HepG2 (cell line): Measurements from ENCODE around the gene PRRT1B. TPM values are rescaled to one million over a fixed set of nuclear protein-coding genes. Genes with fewer than 3 reads are reported as not detected.

ENCODE experiments used
- KAT8 ChIP-seq: IDR thresholded peaks from 2 replicates; pipeline ENCODE4 v1.6.1; 2016; ENCODE audit warnings: missing genetic modification reagents, missing compliant biosample characterization
- KLF16 ChIP-seq, 2 experiments: sonication (generic) in 1 of 2; formaldehyde crosslinking in 1 of 2; IDR thresholded peaks; 2 replicates each; pipeline versions ENCODE4 v1.6.1 to v1.8.0; 2016 to 2023; ENCODE audit warnings: missing genetic modification reagents in 2 of 2, missing compliant biosample characterization in 1 of 2
- MIXL1 ChIP-seq: IDR thresholded peaks from 2 replicates; pipeline ENCODE4 v1.6.1; 2016
- NCOA5 ChIP-seq: sonication (generic); formaldehyde crosslinking; IDR thresholded peaks from 2 replicates; pipeline ENCODE4 v1.4.0; 2020; ENCODE audit warnings: missing genetic modification reagents
- PHB2 ChIP-seq: fragments of 450-650 bp; IDR thresholded peaks from 2 replicates; pipeline ENCODE4 v1.6.1; 2018; ENCODE audit not compliant: partially characterized antibody
- RARA ChIP-seq: IDR thresholded peaks from 2 replicates; pipeline ENCODE4 v1.6.1; 2016; ENCODE audit warnings: missing genetic modification reagents, missing compliant biosample characterization
- RXRA ChIP-seq: sonication (generic); formaldehyde crosslinking; IDR thresholded peaks from 2 replicates; pipeline ENCODE4 v1.5.1; 2020; ENCODE audit warnings: missing genetic modification reagents
- SIN3B ChIP-seq: fragments of 150-350 bp; IDR thresholded peaks from 2 replicates; pipeline ENCODE4 v1.6.1; 2014; ENCODE audit warnings: low read length
- SP140L ChIP-seq: sonication (generic); formaldehyde crosslinking; IDR thresholded peaks from 2 replicates; pipeline ENCODE4 v1.4.0; 2020; ENCODE audit warnings: missing genetic modification reagents, borderline replicate concordance
- SYNCRIP ChIP-seq: fragments of 200-400 bp; formaldehyde crosslinking; IDR thresholded peaks from 2 replicates; pipeline ENCODE4 v1.6.1; 2018; ENCODE audit warnings: mild to moderate bottlenecking, low read depth, low read length; ENCODE audit not compliant: insufficient read depth
- THRA ChIP-seq: sonication (generic); formaldehyde crosslinking; IDR thresholded peaks from 2 replicates; pipeline ENCODE4 v1.4.0; 2020; ENCODE audit warnings: missing genetic modification reagents, borderline replicate concordance
- TRIM22 ChIP-seq: fragments of 450-650 bp; IDR thresholded peaks from 2 replicates; pipeline ENCODE4 v1.6.1; 2017
- ZBTB1 ChIP-seq: sonication (generic); formaldehyde crosslinking; IDR thresholded peaks from 2 replicates; pipeline ENCODE4 v1.4.0; 2020; ENCODE audit warnings: missing genetic modification reagents, borderline replicate concordance
- ZBTB42 ChIP-seq: sonication (generic); formaldehyde crosslinking; IDR thresholded peaks from 2 replicates; pipeline ENCODE4 v1.5.0; 2020; ENCODE audit warnings: mild to moderate bottlenecking, missing genetic modification reagents
- ZNF317 ChIP-seq: sonication (generic); formaldehyde crosslinking; IDR thresholded peaks from 2 replicates; pipeline ENCODE4 v1.5.0; 2020; ENCODE audit warnings: mild to moderate bottlenecking, missing genetic modification reagents
- ZNF333 ChIP-seq: sonication (generic); formaldehyde crosslinking; IDR thresholded peaks from 2 replicates; pipeline ENCODE4 v1.4.0; 2020; ENCODE audit warnings: mild to moderate bottlenecking, missing genetic modification reagents, borderline replicate concordance
- ZNF432 ChIP-seq: sonication (generic); formaldehyde crosslinking; IDR thresholded peaks from 2 replicates; pipeline ENCODE4 v1.5.0; 2020; ENCODE audit warnings: missing genetic modification reagents, mild to moderate bottlenecking, borderline replicate concordance
- ZNF607 ChIP-seq: sonication (generic); formaldehyde crosslinking; IDR thresholded peaks from 2 replicates; pipeline ENCODE4 v1.5.1; 2020; ENCODE audit warnings: missing genetic modification reagents, mild to moderate bottlenecking, borderline replicate concordance
- polyA plus RNA-seq, 8 experiments: library from polyadenylated mRNA; depleted of rRNA in 3 of 8; stranded (reverse) in 7 of 8; unstranded in 1 of 8; fragments of >200 nt; fragmentation: Illumina TruSeq in 4 of 8; extraction: Trizol in 4 of 8; gene quantifications; 2 replicates each; pipeline versions ENCODE4 v1.2.1 to v1.2.3, GENCODE V29; 2011 to 2016; ENCODE audit warnings: low read depth in 4 of 8, missing spikeins in 1 of 8, mixed read lengths in 1 of 8; ENCODE audit not compliant: insufficient read depth in 1 of 8
- total RNA-seq, 5 experiments: library from RNA; depleted of rRNA; stranded (reverse); fragments of >200 nt; fragmentation: Illumina TruSeq; extraction: Trizol; gene quantifications; 2 replicates each; pipeline ENCODE4 v1.2.3, GENCODE V29; 2016; ENCODE audit warnings: low read depth in 1 of 5
- TF ChIP-seq, protein P1 (sequence below): sonication (generic); formaldehyde crosslinking; conservative IDR thresholded peaks from 2 replicates; pipeline ENCODE4 v1.4.0; 2020; ENCODE audit warnings: missing genetic modification reagents
- TF ChIP-seq, protein P2 (sequence below): IDR thresholded peaks from 2 replicates; pipeline ENCODE4 v1.6.1; 2016; ENCODE audit warnings: missing compliant biosample characterization, missing genetic modification reagents, borderline replicate concordance
- TF ChIP-seq, protein P3 (sequence below): sonication (generic); formaldehyde crosslinking; IDR thresholded peaks from 2 replicates; pipeline ENCODE4 v1.8.0; 2022; ENCODE audit warnings: missing genetic modification reagents, mild to moderate bottlenecking, moderate library complexity, borderline replicate concordance
- TF ChIP-seq, protein P4 (sequence below): sonication (generic); formaldehyde crosslinking; IDR thresholded peaks from 2 replicates; pipeline ENCODE4 v1.4.0; 2020; ENCODE audit warnings: missing genetic modification reagents

PRRT1B gene
- total and polyA plus RNA-seq, 2 of the 13 experiments (the other 11 are each of a cell fraction or from before 2014, with no cell fraction given): not detected

DNA sequence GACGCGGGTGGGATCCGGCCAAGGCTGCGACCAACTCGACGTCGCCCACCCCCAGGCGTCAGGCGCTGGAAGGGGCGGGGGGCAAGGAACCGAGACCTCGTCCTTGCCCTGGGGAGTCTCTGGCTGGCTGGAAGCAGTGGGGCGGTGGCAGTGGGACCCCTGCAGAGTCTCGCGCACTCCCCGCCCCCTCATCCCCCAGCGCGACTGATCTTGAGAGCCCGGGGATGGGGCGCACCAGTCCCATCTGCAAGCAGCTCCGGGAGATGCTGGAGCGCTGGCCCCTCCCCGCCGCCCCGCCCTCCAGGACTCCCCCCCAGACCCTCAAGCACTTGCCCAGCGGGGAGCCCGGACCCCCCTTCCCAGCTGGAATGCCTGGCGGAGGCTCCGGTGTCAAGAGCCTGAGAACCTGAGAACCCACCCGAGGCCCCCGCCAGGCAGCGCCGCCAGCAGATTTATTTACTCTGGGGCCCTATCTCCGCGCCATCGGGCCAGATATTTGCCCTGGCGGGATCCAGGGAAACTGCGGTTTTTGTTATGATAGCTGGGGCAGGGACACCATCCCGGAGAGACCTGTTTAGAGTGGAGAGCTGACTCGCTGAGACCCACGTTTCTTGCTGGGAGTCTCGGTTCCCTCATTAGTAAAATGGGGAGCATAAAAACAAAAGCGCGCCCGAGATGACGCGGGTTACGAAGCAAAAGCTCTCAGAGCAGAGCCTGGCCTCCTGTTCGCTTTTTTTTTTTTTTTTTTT is 1.2 kb downstream of the PRRT1B start (continued):
- TF ChIP-seq, protein P1, sequence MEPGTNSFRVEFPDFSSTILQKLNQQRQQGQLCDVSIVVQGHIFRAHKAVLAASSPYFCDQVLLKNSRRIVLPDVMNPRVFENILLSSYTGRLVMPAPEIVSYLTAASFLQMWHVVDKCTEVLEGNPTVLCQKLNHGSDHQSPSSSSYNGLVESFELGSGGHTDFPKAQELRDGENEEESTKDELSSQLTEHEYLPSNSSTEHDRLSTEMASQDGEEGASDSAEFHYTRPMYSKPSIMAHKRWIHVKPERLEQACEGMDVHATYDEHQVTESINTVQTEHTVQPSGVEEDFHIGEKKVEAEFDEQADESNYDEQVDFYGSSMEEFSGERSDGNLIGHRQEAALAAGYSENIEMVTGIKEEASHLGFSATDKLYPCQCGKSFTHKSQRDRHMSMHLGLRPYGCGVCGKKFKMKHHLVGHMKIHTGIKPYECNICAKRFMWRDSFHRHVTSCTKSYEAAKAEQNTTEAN: no peak
- TF ChIP-seq PHB2 (no peak), ZNF333 (CRISPR knock-in tag) (no peak), THRA (0 out of 2 replicates have a peak, but pooled peaks have one; percentile 30), RARA (CRISPR knock-in tag) (peak; percentile 46), ZBTB1 (CRISPR knock-in tag) (no peak), TRIM22 (no peak), ZNF607 (CRISPR knock-in tag) (no peak), SIN3B (no peak), ZNF317 (CRISPR knock-in tag) (0 out of 2 replicates have a peak, but pooled peaks have one; percentile 19), SP140L (CRISPR knock-in tag) (no peak), RXRA (no peak; the same call in none of the 2 replicates), MIXL1 (CRISPR knock-in tag) (no peak), ZBTB42 (CRISPR knock-in tag) (no peak), NCOA5 (no peak), KLF16 (CRISPR knock-in tag; IDR thresholded peaks at IDR 0.05) (peak in 1 of 2 experiments; percentile 23; a peak in 1 of 4 replicates), KAT8 (no peak), SYNCRIP (no peak), ZNF432 (CRISPR knock-in tag) (no peak)
- TF ChIP-seq, protein P2, sequence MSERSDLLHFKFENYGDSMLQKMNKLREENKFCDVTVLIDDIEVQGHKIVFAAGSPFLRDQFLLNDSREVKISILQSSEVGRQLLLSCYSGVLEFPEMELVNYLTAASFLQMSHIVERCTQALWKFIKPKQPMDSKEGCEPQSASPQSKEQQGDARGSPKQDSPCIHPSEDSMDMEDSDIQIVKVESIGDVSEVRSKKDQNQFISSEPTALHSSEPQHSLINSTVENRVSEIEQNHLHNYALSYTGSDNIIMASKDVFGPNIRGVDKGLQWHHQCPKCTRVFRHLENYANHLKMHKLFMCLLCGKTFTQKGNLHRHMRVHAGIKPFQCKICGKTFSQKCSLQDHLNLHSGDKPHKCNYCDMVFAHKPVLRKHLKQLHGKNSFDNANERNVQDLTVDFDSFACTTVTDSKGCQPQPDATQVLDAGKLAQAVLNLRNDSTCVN (CRISPR knock-in tag): no peak
- TF ChIP-seq, protein P3, sequence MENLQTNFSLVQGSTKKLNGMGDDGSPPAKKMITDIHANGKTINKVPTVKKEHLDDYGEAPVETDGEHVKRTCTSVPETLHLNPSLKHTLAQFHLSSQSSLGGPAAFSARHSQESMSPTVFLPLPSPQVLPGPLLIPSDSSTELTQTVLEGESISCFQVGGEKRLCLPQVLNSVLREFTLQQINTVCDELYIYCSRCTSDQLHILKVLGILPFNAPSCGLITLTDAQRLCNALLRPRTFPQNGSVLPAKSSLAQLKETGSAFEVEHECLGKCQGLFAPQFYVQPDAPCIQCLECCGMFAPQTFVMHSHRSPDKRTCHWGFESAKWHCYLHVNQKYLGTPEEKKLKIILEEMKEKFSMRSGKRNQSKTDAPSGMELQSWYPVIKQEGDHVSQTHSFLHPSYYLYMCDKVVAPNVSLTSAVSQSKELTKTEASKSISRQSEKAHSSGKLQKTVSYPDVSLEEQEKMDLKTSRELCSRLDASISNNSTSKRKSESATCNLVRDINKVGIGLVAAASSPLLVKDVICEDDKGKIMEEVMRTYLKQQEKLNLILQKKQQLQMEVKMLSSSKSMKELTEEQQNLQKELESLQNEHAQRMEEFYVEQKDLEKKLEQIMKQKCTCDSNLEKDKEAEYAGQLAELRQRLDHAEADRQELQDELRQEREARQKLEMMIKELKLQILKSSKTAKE (CRISPR knock-in tag): peak; percentile 17; the same call in 1 of the 2 replicates
- TF ChIP-seq, protein P4, sequence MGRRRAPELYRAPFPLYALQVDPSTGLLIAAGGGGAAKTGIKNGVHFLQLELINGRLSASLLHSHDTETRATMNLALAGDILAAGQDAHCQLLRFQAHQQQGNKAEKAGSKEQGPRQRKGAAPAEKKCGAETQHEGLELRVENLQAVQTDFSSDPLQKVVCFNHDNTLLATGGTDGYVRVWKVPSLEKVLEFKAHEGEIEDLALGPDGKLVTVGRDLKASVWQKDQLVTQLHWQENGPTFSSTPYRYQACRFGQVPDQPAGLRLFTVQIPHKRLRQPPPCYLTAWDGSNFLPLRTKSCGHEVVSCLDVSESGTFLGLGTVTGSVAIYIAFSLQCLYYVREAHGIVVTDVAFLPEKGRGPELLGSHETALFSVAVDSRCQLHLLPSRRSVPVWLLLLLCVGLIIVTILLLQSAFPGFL (CRISPR knock-in tag): no peak
